ENCODE results near the gene XXYLT1. TPM values are rescaled to one million over a fixed set of nuclear protein-coding genes. Genes with fewer than 3 reads are reported as not detected.

The XXYLT1 gene
- total and polyA plus RNA-seq, 10 of the 15 experiments (the other 5 are each of a cell fraction or from before 2014, with no cell fraction given), result 1.2 to 14.2 (median 9.3) TPM

GRCh38 chr3:195064300-195064931 is 206.5 kb downstream of the XXYLT1 start:
- no TSS peak for BruUV-seq (replicated peaks)
- in situ Hi-C loops (cut with MboI) (no loop called here), intact Hi-C loops (cut with micrococcal nuclease; ENCODE audit: unreplicated experiment) (no loop called here)
- RAD21 ChIA-PET (ENCODE audit: unreplicated experiment), result no interaction called here
- FAIRE-seq, result peak; percentile 31
- H3K9me3 ChIP-seq (replicated peaks; ENCODE audit: control insufficient read depth, insufficient read depth, low read length), result no peaks in the 10 kb centered on the region; the same call in 2 of the 3 replicates
- no peak for TF ChIP-seq FOXM1 (IDR thresholded peaks at IDR 0.05; ENCODE audit: low read depth, low read length)
- TF ChIP-seq TARDBP (IDR thresholded peaks at IDR 0.05; ENCODE audit: borderline replicate concordance), result no peak
- no peak for TF ChIP-seq TCF7 (IDR thresholded peaks at IDR 0.05; ENCODE audit: borderline replicate concordance)
- no peak for TF ChIP-seq ELK1 (IDR thresholded peaks at IDR 0.05; ENCODE audit: low read depth, low read length)
- no peak for TF ChIP-seq YBX1 (IDR thresholded peaks at IDR 0.05)
- TF ChIP-seq STAT1 (conservative IDR thresholded peaks at IDR 0.05), result no peak
- no peak for TF ChIP-seq PAX8 (IDR thresholded peaks at IDR 0.05)
- TF ChIP-seq CHD1 (IDR thresholded peaks at IDR 0.05; ENCODE audit: low read depth, low read length), result no peak
- H4K20me1 ChIP-seq (ENCODE audit: control insufficient read depth, insufficient read depth), result no peaks in the 10 kb centered on the region
- H3K27ac ChIP-seq (ENCODE audit: control insufficient read depth, insufficient read depth), result no peak overlapping the region
- H3K4me1 ChIP-seq (ENCODE audit: control insufficient read depth, insufficient read depth, low read length), result peaks cover 6% of the 10 kb centered on the region
- ATAC-seq, result no peak
- 59% methylated on average over 8 of the region's 8 CpGs for WGBS (ENCODE audit: insufficient coverage, insufficient replicate concordance, low lambda C conversion rate, missing lambda C conversion rate)
- no peak for DNase-seq (ENCODE audit: low read depth, low spot score)
- no peak overlapping the region; the same call in 1 of the 2 replicates for H2AFZ ChIP-seq (ENCODE audit: control insufficient read depth, low read depth, low read length)
- H3K27me3 ChIP-seq (replicated peaks in 1 of 2; ENCODE audit: control insufficient read depth in 2 of 2, insufficient read depth in 2 of 2, low read length in 1 of 2), result no peaks in the 10 kb centered on the region
- SMC1A ChIA-PET (ENCODE audit: uncharacterized antibody, unreplicated experiment), result interaction anchor here (0.5 to 0.7 kb wide), 2 partner anchors 372 to 388 kb away, joined by 3 read pairs; no protein-coding TSS in a partner anchor
- H3K4me3 ChIP-seq, result no peak overlapping the region
- H3K9ac ChIP-seq (ENCODE audit: control insufficient read depth, insufficient read depth, low read length), result no peak overlapping the region
- POLR2A ChIA-PET, result no interaction called here
- H3K36me3 ChIP-seq (ENCODE audit: control insufficient read depth in 2 of 2, insufficient read depth in 2 of 2, low read length in 1 of 2), result no peaks in the 10 kb centered on the region; a peak in 2 of 4 replicates
- CTCF ChIA-PET, result interaction anchor here (1.9 kb wide), 1 partner anchor 42 kb away, joined by 5 read pairs; no protein-coding TSS in a partner anchor
- H3K79me2 ChIP-seq (ENCODE audit: control insufficient read depth, insufficient read depth, low read length), result no peaks in the 10 kb centered on the region
- H3K4me2 ChIP-seq (ENCODE audit: control insufficient read depth, insufficient read depth), result no peak overlapping the region
